ENCODE measurements around the gene IL19. TPM values are rescaled to one million over a fixed set of nuclear protein-coding genes. Genes with fewer than 3 reads are reported as not detected.

Gene IL19
- total RNA-seq, 1 donor from 2014 or later = not detected

DNA sequence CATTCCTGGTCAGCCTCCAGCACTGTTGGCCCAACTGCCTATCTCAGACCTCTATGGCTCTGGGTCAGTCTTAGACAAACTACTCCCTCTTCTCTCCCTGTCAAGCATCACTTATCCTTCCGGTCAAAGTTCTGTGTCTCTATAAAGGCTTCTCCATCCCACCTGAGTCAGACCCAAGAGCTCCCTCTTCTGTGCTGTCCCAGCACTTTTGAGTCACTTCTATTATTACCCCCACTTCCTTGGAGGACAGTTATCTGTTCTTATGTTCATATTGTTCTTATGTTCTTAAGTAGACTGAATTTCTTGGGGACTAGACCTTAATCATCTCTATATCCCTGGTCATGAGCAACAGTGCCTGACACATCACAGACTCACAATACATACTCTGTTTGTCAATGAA lies 30.9 kb downstream of the IL19 start:
- DNase-seq (ENCODE audit: low spot score, unreplicated experiment) = no peak
- H3K36me3 Mint-ChIP-seq (ENCODE audit: insufficient read depth) = no peaks in the 10 kb centered on the region
- no peak overlapping the region for H3K27ac Mint-ChIP-seq
- H3K4me3 Mint-ChIP-seq (ENCODE audit: low read depth) = no peak overlapping the region
- peaks cover 7% of the 10 kb centered on the region for H3K4me1 Mint-ChIP-seq (ENCODE audit: low read depth)
- TF ChIP-seq, protein P1, sequence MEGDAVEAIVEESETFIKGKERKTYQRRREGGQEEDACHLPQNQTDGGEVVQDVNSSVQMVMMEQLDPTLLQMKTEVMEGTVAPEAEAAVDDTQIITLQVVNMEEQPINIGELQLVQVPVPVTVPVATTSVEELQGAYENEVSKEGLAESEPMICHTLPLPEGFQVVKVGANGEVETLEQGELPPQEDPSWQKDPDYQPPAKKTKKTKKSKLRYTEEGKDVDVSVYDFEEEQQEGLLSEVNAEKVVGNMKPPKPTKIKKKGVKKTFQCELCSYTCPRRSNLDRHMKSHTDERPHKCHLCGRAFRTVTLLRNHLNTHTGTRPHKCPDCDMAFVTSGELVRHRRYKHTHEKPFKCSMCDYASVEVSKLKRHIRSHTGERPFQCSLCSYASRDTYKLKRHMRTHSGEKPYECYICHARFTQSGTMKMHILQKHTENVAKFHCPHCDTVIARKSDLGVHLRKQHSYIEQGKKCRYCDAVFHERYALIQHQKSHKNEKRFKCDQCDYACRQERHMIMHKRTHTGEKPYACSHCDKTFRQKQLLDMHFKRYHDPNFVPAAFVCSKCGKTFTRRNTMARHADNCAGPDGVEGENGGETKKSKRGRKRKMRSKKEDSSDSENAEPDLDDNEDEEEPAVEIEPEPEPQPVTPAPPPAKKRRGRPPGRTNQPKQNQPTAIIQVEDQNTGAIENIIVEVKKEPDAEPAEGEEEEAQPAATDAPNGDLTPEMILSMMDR (IDR thresholded peaks at IDR 0.05; ENCODE audit: unreplicated experiment) = no peak
- H3K9me3 Mint-ChIP-seq (ENCODE audit: low read depth) = no peaks in the 10 kb centered on the region
- peaks cover 19% of the 10 kb centered on the region for H3K27me3 Mint-ChIP-seq

DNA sequence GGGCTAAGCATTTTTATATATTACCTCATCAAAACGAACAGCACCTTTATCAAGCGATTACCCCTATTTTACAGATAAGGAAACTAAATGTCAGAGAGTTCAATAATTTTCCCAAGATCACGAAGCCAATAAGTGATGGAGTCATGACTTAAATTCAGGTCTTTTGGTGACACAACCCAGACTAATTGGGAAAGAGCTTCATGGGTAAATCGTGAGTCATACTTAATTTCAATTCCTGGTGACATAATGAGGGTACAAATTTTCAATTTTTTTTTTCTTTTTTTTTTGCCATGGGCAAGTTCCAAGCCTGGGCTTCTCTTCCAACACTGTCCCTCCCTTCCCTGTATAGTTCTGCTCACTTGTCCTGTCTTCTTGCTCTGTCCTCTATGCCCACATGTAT lies 31.8 kb downstream of the IL19 start:
- Mint-ChIP-seq H3K9me3 (ENCODE audit: low read depth) (no peaks in the 10 kb centered on the region), H3K4me3 (ENCODE audit: low read depth) (no peak overlapping the region), H3K36me3 (ENCODE audit: insufficient read depth) (no peaks in the 10 kb centered on the region), H3K27me3 (peaks cover 21% of the 10 kb centered on the region), H3K27ac (no peak overlapping the region), H3K4me1 (ENCODE audit: low read depth) (peaks cover 7% of the 10 kb centered on the region)
- TF ChIP-seq, protein P1 (IDR thresholded peaks at IDR 0.05; ENCODE audit: unreplicated experiment) = no peak
- no peak for DNase-seq (ENCODE audit: low spot score, unreplicated experiment)

DNA sequence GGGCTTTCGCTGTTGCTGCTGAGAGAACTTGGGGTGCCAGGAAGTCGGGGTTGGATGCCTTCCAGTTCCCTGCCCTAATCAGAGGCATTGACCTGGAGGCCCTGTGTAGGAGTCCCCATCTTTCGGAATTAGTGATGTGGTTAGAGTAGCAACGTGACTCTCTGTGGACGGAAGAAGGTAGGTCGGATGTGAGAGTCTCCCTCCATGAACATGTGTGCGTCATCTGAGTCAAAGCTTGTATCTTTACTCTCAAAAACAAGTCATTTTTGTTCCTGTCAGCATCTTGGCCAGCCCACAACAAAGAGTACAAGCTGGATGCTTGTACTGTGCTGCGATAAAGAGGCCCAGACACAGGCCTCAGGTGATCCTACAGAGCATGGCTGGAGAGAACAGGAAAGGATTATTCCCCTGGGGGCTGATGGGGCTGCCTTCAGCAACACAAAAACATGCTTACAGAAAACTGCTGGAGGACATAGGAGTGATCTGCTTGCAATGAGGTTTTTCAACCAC lies 32.7 kb downstream of the IL19 start:
- TF ChIP-seq, protein P1 (IDR thresholded peaks at IDR 0.05; ENCODE audit: unreplicated experiment) = no peak
- Mint-ChIP-seq H3K4me1 (ENCODE audit: low read depth) (peaks cover 7% of the 10 kb centered on the region), H3K36me3 (ENCODE audit: insufficient read depth) (no peaks in the 10 kb centered on the region), H3K4me3 (ENCODE audit: low read depth) (no peak overlapping the region), H3K27ac (no peak overlapping the region), H3K27me3 (peaks cover 22% of the 10 kb centered on the region), H3K9me3 (ENCODE audit: low read depth) (no peaks in the 10 kb centered on the region)
- DNase-seq (ENCODE audit: low spot score, unreplicated experiment) = no peak

DNA sequence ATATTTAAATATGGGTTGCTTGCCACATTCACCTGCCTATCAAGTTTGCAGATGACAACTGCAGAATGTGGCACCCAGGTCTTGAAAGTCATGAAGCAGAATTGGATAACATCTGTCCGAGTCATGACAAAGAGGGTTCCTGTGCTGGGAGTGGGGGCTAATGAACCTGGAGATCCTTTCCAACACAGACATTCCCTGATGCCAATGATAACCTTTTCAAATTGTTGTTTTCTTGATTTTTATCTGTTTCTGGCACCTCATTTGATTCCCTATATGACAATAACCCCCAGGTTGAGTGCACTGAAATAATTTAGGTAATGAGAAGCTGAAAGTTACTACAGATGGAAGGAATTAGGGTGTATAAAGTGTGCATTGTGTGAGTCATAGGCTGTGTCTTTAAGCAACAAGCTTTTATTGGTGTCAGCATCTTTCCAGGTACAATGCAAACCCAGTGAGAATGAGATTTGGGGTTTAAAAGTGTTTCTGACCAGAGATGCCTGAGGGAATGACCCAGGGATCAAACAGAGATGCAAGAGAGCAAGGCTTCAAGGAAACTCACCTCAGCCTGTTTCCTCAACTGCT lies 33.7 kb downstream of the IL19 start:
- peaks cover 7% of the 10 kb centered on the region for H3K4me1 Mint-ChIP-seq (ENCODE audit: low read depth)
- H3K9me3 Mint-ChIP-seq (ENCODE audit: low read depth) = no peaks in the 10 kb centered on the region
- H3K4me3 Mint-ChIP-seq (ENCODE audit: low read depth) = no peak overlapping the region
- DNase-seq (ENCODE audit: low spot score, unreplicated experiment) = no peak
- H3K36me3 Mint-ChIP-seq (ENCODE audit: insufficient read depth) = no peaks in the 10 kb centered on the region
- peaks cover 21% of the 10 kb centered on the region for H3K27me3 Mint-ChIP-seq
- TF ChIP-seq, protein P1 (IDR thresholded peaks at IDR 0.05; ENCODE audit: unreplicated experiment) = no peak
- H3K27ac Mint-ChIP-seq = no peak overlapping the region

DNA sequence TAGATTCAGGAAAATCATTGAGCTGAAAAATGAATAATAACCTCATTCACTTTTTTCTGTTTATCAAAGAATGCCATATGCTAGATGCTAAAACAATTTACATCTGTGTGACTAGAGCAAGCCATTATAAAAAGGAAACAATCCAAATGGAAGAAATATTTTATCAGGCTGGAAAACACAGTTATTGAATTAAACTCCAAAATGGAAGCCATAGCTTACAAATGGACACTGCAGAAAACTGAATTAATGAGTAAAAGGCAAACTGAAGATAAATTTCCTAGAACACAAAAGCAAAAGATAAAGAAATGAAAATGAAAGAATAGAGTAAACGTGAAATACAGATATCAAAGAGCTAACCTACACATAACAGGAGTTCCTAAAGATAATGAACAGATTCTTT lies 34.8 kb downstream of the IL19 start:
- no peak for DNase-seq (ENCODE audit: low spot score, unreplicated experiment)

More for the DNA sequence above, 34.8 kb downstream of the IL19 start:
- no peaks in the 10 kb centered on the region for H3K36me3 Mint-ChIP-seq (ENCODE audit: insufficient read depth)
- no peak overlapping the region for H3K27ac Mint-ChIP-seq
- H3K27me3 Mint-ChIP-seq = peaks cover 20% of the 10 kb centered on the region
- H3K4me1 Mint-ChIP-seq (ENCODE audit: low read depth) = peaks cover 7% of the 10 kb centered on the region
- H3K9me3 Mint-ChIP-seq (ENCODE audit: low read depth) = no peaks in the 10 kb centered on the region
- H3K4me3 Mint-ChIP-seq (ENCODE audit: low read depth) = no peak overlapping the region
- TF ChIP-seq, protein P1 (IDR thresholded peaks at IDR 0.05; ENCODE audit: unreplicated experiment) = no peak
